GM12801 (cell line): ENCODE data around the gene FGF14.

Experiments used
- CTCF ChIP-seq: IDR thresholded peaks from one replicate; pipeline ENCODE4 v1.5.1; 2011; ENCODE audit warnings: control low read depth; ENCODE audit not compliant: insufficient read length; ENCODE audit errors: extremely low read depth

Gene FGF14

GRCh38 chr13:102401766-102402165, at the start of gene FGF14:
FGF14 (minus strand) TSS chr13:102402048.
- no peak for TF ChIP-seq CTCF

- no peak for TF ChIP-seq CTCF
Measured at GRCh38 chr13:102443249-102443648, 41.4 kb upstream of the FGF14 start.

GRCh38 chr13:102441085-102441484, 39.2 kb upstream of the FGF14 start:
- TF ChIP-seq CTCF: no peak

GRCh38 chr13:102440259-102440936, 38.5 kb upstream of the FGF14 start:
- TF ChIP-seq CTCF: no peak

- TF ChIP-seq CTCF: no peak
Measured at GRCh38 chr13:102422690-102423089, 20.8 kb upstream of the FGF14 start.

- no peak for TF ChIP-seq CTCF
Measured at GRCh38 chr13:102405499-102406100, 3.8 kb upstream of the FGF14 start.

- no peak for TF ChIP-seq CTCF
Measured at GRCh38 chr13:102402290-102402689, 442 bp upstream of the FGF14 start.
